ENCODE results near the gene HSD17B7.
"Not testable (repeated sequence)": the region's sequence is repeated elsewhere in the genome, so short reads cannot be mapped to it uniquely, and the experiment has no call there.

DNA sequence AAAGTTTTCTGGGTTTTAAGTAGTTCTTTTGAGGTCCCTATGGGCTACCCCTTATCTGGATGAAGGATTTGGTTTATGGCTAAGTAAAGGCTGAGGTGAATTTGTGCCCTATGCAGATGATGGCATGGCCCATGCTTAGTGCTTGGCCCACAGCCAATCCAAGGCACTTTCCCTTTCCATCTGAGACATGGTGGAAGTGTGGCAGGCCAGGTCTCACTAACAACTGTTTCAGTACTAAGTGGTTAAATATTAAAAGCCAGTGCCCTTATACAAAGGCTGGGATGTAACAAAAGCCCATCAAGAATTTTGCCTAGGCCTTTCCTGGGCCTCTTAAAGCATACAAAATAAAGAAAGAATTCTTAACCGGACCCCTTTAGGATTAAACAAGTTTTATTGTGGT lies 1.7 kb upstream of the HSD17B7 start:
- TF ChIP-seq, protein P1, sequence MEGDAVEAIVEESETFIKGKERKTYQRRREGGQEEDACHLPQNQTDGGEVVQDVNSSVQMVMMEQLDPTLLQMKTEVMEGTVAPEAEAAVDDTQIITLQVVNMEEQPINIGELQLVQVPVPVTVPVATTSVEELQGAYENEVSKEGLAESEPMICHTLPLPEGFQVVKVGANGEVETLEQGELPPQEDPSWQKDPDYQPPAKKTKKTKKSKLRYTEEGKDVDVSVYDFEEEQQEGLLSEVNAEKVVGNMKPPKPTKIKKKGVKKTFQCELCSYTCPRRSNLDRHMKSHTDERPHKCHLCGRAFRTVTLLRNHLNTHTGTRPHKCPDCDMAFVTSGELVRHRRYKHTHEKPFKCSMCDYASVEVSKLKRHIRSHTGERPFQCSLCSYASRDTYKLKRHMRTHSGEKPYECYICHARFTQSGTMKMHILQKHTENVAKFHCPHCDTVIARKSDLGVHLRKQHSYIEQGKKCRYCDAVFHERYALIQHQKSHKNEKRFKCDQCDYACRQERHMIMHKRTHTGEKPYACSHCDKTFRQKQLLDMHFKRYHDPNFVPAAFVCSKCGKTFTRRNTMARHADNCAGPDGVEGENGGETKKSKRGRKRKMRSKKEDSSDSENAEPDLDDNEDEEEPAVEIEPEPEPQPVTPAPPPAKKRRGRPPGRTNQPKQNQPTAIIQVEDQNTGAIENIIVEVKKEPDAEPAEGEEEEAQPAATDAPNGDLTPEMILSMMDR (IDR thresholded peaks at IDR 0.05): not testable (repeated sequence)
- not testable (repeated sequence) for TF ChIP-seq EZH2 (IDR thresholded peaks at IDR 0.05; ENCODE audit: borderline replicate concordance, insufficient read depth, low read depth, low read length, poor library complexity, severe bottlenecking)

All from B cell (primary cell).